ENCODE measurements around the gene RELT. TPM values are rescaled to one million over a fixed set of nuclear protein-coding genes. Genes with fewer than 3 reads are reported as not detected.

RELT gene
- total and polyA plus RNA-seq, 2 of the 13 experiments (the other 11 are each of a cell fraction or from before 2014, with no cell fraction given) = 2.5 to 4.7 TPM

DNA sequence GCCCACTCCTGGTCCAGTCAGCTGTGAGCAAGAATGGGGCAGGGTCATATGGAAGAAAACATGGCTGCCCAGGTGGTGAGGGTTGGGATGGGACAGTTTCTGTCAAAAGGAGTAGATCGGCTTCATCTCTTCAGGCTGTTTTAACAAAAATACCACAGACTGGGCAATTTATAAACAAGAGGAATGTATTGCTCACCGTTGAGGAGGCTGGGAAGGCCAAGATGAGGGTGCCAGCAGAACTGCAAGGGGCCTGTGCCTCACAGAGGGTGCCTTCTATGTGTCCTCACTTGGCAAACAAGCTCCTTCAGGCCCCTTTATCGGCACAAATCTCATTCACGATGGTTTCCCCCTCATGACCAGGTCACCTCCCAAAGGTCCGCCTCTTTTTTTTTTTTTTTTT is 18.1 kb upstream of the RELT start (continued):
- TF ChIP-seq ZNF562 (CRISPR knock-in tag; IDR thresholded peaks at IDR 0.05; ENCODE audit: borderline replicate concordance) = no peak

DNA sequence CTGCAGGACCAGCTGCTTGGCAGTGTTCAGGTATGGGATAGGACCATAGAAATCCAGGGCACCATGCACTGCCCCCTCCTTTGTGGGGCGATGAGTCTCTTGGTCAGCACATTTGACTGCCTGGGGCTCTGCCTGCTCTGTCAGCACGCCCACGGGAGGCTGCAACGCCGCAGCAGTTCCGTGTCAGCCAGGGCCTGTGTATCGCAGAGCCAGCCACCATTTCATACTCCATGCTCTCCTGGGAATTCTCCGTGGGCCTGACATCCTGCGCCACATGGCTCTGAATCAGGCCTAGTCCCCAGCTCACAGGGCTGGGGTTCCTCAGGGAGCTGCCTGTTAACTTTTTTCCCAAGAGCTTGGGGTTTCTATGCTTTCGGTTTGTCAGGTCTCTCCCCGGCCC is 16.9 kb upstream of the RELT start:
- Histone ChIP-seq H3K27ac (ENCODE audit: extremely low read length, insufficient read depth, low read length) (no peak overlapping the region), H3K36me3 (replicated peaks in 1 of 2; ENCODE audit: control insufficient read depth in 1 of 2, insufficient read depth in 2 of 2, low read length in 2 of 2) (peaks cover 22 to 55% of the 10 kb centered on the region in 2 experiments; a peak in 4 of 5 replicates), H3K4me1 (ENCODE audit: insufficient read depth, low read length) (no peaks in the 10 kb centered on the region), H3K9ac (ENCODE audit: insufficient read depth, low read depth, low read length) (no peak overlapping the region), H4K20me1 (ENCODE audit: insufficient read depth, low read length) (no peaks in the 10 kb centered on the region), H3K79me2 (ENCODE audit: insufficient read depth, low read length) (no peaks in the 10 kb centered on the region), H3K27me3 (ENCODE audit: control insufficient read depth in 1 of 2, insufficient read depth in 2 of 2, low read length in 2 of 2) (no peaks in the 10 kb centered on the region), H2AFZ (ENCODE audit: low read length) (no peak overlapping the region), H3K9me3 (ENCODE audit: low read length) (no peaks in the 10 kb centered on the region), H3K4me2 (ENCODE audit: low read depth, low read length) (no peak overlapping the region), H3K4me3 (replicated peaks in 1 of 3; ENCODE audit: insufficient read depth in 1 of 3, low read depth in 2 of 3, low read length in 3 of 3) (no peak overlapping the region)
- intact Hi-C loops (cut with micrococcal nuclease; ENCODE audit: unreplicated experiment) = no loop called here
- in situ Hi-C loops (cut with HindIII; ENCODE audit: extremely low pct_ligation_motif_present, low pct_unique_long_range_greater_than_20kb) = no loop called here
- no peak for FAIRE-seq
- POLR2A ChIA-PET = no interaction called here
- CTCF ChIA-PET (ENCODE audit: low intra/inter-chr PET ratio, low total read pairs) = interaction anchor here (1.7 kb wide), 1 partner anchor 53 kb away, joined by 6 read pairs; no protein-coding TSS in a partner anchor
- ATAC-seq = no peak
- no TSS peak for BruUV-seq (replicated peaks)
- no peak for DNase-seq (ENCODE audit: low spot score)
- TF ChIP-seq ZNF512 (CRISPR knock-in tag; IDR thresholded peaks at IDR 0.05) (no peak), RBM39 (IDR thresholded peaks at IDR 0.05; ENCODE audit: low read depth, low read length, poor library complexity, severe bottlenecking) (no peak), REL (CRISPR knock-in tag; conservative IDR thresholded peaks at IDR 0.05) (no peak), STAG1 (CRISPR knock-in tag; IDR thresholded peaks at IDR 0.05) (no peak), MIXL1 (CRISPR knock-in tag; IDR thresholded peaks at IDR 0.05) (no peak), ZNF138 (CRISPR knock-in tag; IDR thresholded peaks at IDR 0.05; ENCODE audit: low read depth) (no peak), UBTF (CRISPR knock-in tag; IDR thresholded peaks at IDR 0.05) (no peak), ZNF776 (CRISPR knock-in tag; IDR thresholded peaks at IDR 0.05) (no peak), CENPT (CRISPR knock-in tag; IDR thresholded peaks at IDR 0.05; ENCODE audit: low read depth) (no peak), GLI4 (CRISPR knock-in tag; IDR thresholded peaks at IDR 0.05; ENCODE audit: borderline replicate concordance) (no peak), GPBP1L1 (CRISPR knock-in tag; IDR thresholded peaks at IDR 0.05) (no peak), NR0B2 (CRISPR knock-in tag; IDR thresholded peaks at IDR 0.05) (no peak), TGIF2 (CRISPR knock-in tag; IDR thresholded peaks at IDR 0.05) (no peak)
- 95% methylated on average over 7 of the region's 11 CpGs for WGBS (ENCODE audit: low lambda C conversion rate)
